ENCODE results near the gene NRXN3.

NRXN3 gene

GRCh38 chr14:78186277-78186676 is 16.1 kb downstream of the NRXN3 start:
- Mint-ChIP-seq H3K9me3 (no peaks in the 10 kb centered on the region), H3K36me3 (ENCODE audit: low read depth) (no peaks in the 10 kb centered on the region), H3K4me1 (ENCODE audit: low read depth) (no peaks in the 10 kb centered on the region), H3K27me3 (peaks cover 24% of the 10 kb centered on the region), H3K4me3 (no peak overlapping the region), H3K27ac (no peak overlapping the region)
- intact Hi-C loops (cut with micrococcal nuclease), result no loop called here

GRCh38 chr14:78188882-78189281 is 18.7 kb downstream of the NRXN3 start:
- no peak overlapping the region for H3K4me3 Mint-ChIP-seq
- H3K36me3 Mint-ChIP-seq (ENCODE audit: low read depth), result no peaks in the 10 kb centered on the region
- no peak overlapping the region for H3K27ac Mint-ChIP-seq
- no peaks in the 10 kb centered on the region for H3K4me1 Mint-ChIP-seq (ENCODE audit: low read depth)
- no peaks in the 10 kb centered on the region for H3K9me3 Mint-ChIP-seq
- peaks cover 26% of the 10 kb centered on the region for H3K27me3 Mint-ChIP-seq
- intact Hi-C loops (cut with micrococcal nuclease), result no loop called here

DNA sequence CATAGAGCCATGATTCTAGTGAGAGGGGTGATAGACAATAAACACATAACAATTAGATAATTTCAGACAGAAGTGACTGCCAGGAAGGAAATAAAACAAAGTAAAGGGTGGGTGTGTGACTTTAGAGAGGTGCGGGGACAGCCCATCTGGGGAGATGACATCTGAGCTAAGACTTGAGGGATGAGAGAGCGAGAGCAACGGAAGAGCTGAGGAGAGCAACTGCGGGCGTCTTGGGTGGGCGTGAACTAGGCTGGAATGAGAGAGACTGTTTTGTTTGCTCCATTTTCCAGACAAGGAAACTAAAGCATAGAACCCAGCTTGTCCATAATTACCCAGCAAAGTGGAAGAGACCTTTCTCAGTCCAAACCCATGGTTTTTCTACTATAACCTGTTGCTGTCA is 25.3 kb downstream of the NRXN3 start:
- no peaks in the 10 kb centered on the region for H3K4me1 Mint-ChIP-seq (ENCODE audit: low read depth)
- H3K9me3 Mint-ChIP-seq, result no peaks in the 10 kb centered on the region
- no peaks in the 10 kb centered on the region for H3K36me3 Mint-ChIP-seq (ENCODE audit: low read depth)
- H3K27ac Mint-ChIP-seq, result no peak overlapping the region
- intact Hi-C loops (cut with micrococcal nuclease), result no loop called here
- H3K27me3 Mint-ChIP-seq, result peaks cover 34% of the 10 kb centered on the region
- H3K4me3 Mint-ChIP-seq, result no peak overlapping the region

DNA sequence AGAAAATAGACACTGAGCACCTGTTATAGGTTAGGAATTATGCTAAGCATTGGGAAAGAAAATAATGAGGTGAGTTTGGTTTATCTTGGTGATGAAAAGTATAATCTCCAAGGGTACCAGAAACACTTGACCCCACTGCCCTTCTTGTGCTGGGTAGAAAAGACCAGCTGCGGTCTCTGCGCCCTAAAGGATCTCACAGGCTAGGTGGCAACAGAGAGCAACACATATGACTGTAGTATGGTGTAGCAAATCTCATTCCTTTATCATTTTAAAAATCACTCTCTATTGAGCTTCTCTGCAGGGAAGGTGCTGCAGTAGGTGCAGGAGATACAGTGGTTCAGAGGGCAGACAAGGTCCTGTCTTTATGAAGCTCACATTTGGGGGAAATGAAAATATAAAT is 26.1 kb downstream of the NRXN3 start:
- peaks cover 4% of the 10 kb centered on the region for H3K4me1 Mint-ChIP-seq (ENCODE audit: low read depth)

GRCh38 chr14:78197051-78197450 is 26.9 kb downstream of the NRXN3 start:
- Mint-ChIP-seq H3K27me3 (peaks cover 46% of the 10 kb centered on the region), H3K36me3 (ENCODE audit: low read depth) (no peaks in the 10 kb centered on the region), H3K27ac (no peak overlapping the region), H3K4me3 (no peak overlapping the region), H3K4me1 (ENCODE audit: low read depth) (peaks cover 11% of the 10 kb centered on the region), H3K9me3 (no peaks in the 10 kb centered on the region)
- intact Hi-C loops (cut with micrococcal nuclease), result no loop called here

More for the DNA sequence above, 26.1 kb downstream of the NRXN3 start:
- Mint-ChIP-seq H3K9me3 (no peaks in the 10 kb centered on the region), H3K4me3 (no peak overlapping the region), H3K36me3 (ENCODE audit: low read depth) (no peaks in the 10 kb centered on the region), H3K27ac (no peak overlapping the region), H3K27me3 (peaks cover 40% of the 10 kb centered on the region)
- intact Hi-C loops (cut with micrococcal nuclease), result no loop called here

- Mint-ChIP-seq H3K36me3 (ENCODE audit: low read depth) (no peaks in the 10 kb centered on the region), H3K27me3 (peaks cover 55% of the 10 kb centered on the region), H3K27ac (no peak overlapping the region), H3K4me3 (no peak overlapping the region), H3K4me1 (ENCODE audit: low read depth) (peaks cover 17% of the 10 kb centered on the region), H3K9me3 (no peaks in the 10 kb centered on the region)
- intact Hi-C loops (cut with micrococcal nuclease), result no loop called here
Observed at GRCh38 chr14:78202163-78202562, 32.0 kb downstream of the NRXN3 start.

DNA sequence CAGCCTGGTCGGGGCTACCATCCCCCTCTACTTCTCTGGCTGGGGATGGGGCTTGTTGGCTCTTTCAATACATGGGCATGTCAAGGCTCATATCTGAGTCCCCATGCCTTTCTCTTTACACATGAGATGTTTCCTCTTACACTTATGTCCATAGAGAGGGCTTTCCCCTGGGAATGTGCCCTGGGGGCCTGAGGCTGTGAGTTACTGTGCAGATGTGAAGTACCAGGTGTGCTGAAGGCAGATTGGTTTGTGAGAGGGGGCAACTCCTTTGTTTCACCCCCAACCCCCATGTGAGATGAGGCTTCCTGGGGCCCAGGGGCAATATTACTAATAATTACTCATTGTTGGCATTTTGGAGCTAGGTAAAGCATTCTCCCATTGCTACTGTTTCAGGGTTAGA is 32.8 kb downstream of the NRXN3 start:
- no peaks in the 10 kb centered on the region for H3K36me3 Mint-ChIP-seq (ENCODE audit: low read depth)
- H3K9me3 Mint-ChIP-seq, result no peaks in the 10 kb centered on the region
- intact Hi-C loops (cut with micrococcal nuclease), result no loop called here
- peaks cover 17% of the 10 kb centered on the region for H3K4me1 Mint-ChIP-seq (ENCODE audit: low read depth)
- no peak overlapping the region for H3K27ac Mint-ChIP-seq
- no peak overlapping the region for H3K4me3 Mint-ChIP-seq
- H3K27me3 Mint-ChIP-seq, result peaks cover 54% of the 10 kb centered on the region

DNA sequence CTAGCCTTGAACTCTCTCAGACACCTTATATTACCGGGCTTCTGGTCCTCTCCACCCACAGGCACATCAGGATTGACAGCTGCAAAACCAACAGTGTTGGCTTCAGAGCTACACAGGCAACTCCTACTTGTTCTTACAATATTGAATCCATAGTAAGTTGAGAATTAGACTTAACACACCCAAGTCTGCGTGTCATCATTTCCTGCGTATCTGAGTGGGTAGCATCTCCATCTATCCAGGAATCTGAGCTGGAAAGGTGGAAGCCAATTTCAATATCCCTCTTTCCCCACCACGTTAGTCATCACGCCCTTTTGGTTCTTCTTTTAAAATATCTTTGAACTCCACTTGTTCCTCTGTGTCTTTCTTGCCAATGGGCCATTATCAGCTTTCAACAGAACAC is 37.2 kb downstream of the NRXN3 start:
- H3K27me3 Mint-ChIP-seq, result peaks cover 23% of the 10 kb centered on the region
- H3K27ac Mint-ChIP-seq, result no peak overlapping the region
- peaks cover 8% of the 10 kb centered on the region for H3K9me3 Mint-ChIP-seq
- no peaks in the 10 kb centered on the region for H3K36me3 Mint-ChIP-seq (ENCODE audit: low read depth)
- intact Hi-C loops (cut with micrococcal nuclease), result no loop called here
- peaks cover 2% of the 10 kb centered on the region for H3K4me1 Mint-ChIP-seq (ENCODE audit: low read depth)
- no peak overlapping the region for H3K4me3 Mint-ChIP-seq

DNA sequence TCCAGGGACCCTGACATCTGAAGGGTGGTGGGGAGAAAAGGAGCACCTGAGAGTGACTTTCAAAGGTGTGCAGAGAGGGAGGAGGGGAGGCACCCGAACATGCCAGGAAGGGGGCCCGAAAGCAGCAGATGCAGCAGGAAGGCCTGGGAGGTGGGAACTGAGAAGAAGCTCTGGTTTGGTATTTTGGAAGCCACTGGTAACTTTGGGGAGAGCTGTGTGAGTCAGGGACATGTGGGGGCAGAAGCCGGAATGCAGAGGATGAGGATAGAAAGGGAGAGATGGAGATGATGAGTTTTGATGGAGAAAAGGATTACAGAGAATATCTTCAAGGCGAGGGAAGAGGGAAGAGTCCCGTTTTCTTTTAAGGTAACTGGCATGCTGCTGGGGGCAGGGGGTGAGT is 50.1 kb downstream of the NRXN3 start:
- no peaks in the 10 kb centered on the region for H3K36me3 Mint-ChIP-seq (ENCODE audit: low read depth)
- intact Hi-C loops (cut with micrococcal nuclease), result no loop called here
- no peak overlapping the region for H3K4me3 Mint-ChIP-seq
- H3K27me3 Mint-ChIP-seq, result no peaks in the 10 kb centered on the region
- no peaks in the 10 kb centered on the region for H3K9me3 Mint-ChIP-seq
- no peak overlapping the region for H3K27ac Mint-ChIP-seq
- no peaks in the 10 kb centered on the region for H3K4me1 Mint-ChIP-seq (ENCODE audit: low read depth)

- H3K4me3 Mint-ChIP-seq, result no peak overlapping the region
- H3K27me3 Mint-ChIP-seq, result peaks cover 2% of the 10 kb centered on the region
- H3K9me3 Mint-ChIP-seq, result no peaks in the 10 kb centered on the region
- intact Hi-C loops (cut with micrococcal nuclease), result no loop called here
- H3K4me1 Mint-ChIP-seq (ENCODE audit: low read depth), result no peaks in the 10 kb centered on the region
- no peaks in the 10 kb centered on the region for H3K36me3 Mint-ChIP-seq (ENCODE audit: low read depth)
- no peak overlapping the region for H3K27ac Mint-ChIP-seq
Observed at GRCh38 chr14:78222746-78223145, 52.6 kb downstream of the NRXN3 start.

DNA sequence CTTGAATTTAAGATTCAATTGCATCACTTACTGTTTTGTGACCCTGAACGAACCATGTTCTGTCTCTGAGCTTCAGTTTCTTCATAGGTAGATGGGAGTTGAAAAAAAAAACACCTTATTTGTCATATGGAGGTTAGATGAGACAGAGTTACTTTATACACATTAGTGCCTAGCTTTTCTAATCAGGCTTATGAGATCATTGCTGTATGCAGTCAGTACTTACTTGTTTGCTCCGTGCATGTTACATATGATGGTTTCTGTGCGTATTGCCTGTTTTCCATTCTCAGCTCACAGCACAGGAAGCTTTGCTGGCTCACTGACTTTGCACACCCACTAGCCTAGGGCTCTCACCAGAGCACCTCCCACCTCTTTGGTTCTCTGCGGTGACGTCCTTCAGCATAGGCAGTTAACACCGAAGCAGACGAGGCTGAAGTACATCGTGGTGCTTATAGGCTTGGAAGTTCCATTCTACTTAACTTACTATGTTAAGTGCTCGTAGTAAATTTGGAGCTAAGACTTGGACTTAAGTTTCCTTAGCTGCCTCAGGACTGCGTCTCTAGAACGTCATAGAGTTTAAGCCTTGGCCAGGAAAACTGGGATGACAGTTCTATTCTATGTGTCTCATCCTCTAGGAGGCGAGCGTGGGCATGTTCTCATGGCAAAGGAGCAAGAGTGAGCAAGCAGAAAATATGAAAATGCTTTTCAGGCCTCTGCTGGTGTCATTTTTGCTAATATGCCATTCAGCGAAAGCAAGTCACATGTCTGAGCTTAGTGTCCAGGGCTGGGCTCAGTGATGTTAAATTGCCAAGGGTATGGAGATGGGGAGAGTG is 57.3 kb downstream of the NRXN3 start:
- intact Hi-C loops (cut with micrococcal nuclease), result no loop called here
- H3K4me3 Mint-ChIP-seq, result no peak overlapping the region
- H3K4me1 Mint-ChIP-seq (ENCODE audit: low read depth), result no peaks in the 10 kb centered on the region
- H3K27ac Mint-ChIP-seq, result no peak overlapping the region
- no peaks in the 10 kb centered on the region for H3K9me3 Mint-ChIP-seq
- H3K27me3 Mint-ChIP-seq, result peaks cover 8% of the 10 kb centered on the region
- H3K36me3 Mint-ChIP-seq (ENCODE audit: low read depth), result no peaks in the 10 kb centered on the region

DNA sequence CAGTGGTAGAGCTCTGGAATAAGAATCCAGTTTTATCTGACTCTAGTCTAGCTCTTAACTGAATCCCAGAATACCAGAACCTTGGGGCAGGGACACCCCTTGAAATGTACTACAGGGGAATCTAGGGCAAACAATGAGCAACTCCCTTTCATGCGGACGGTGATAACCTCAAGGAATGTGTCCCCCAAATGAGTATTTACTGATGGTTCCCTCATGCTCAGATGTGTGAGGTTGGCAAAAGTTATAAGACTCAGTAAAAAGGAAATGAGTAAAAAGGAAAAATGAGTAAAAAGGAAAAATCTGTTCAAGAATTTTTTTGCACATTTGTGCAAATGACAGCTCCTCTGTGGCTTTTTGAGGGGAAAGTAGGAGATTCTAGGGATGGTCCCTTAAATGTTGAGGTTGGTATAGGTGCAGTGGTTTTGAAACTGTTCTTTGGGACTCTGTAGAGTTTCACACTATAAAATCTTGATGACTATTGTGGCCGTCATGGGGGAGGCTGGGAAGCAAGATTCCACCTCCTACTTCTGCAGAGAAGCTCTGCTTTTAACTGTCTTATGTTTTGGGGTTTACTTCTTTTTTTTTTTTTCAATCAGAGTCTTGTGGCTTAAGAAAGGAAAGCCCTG is 58.6 kb downstream of the NRXN3 start:
- Mint-ChIP-seq H3K4me3 (no peak overlapping the region), H3K27ac (no peak overlapping the region), H3K36me3 (ENCODE audit: low read depth) (no peaks in the 10 kb centered on the region), H3K4me1 (ENCODE audit: low read depth) (no peaks in the 10 kb centered on the region), H3K27me3 (peaks cover 9% of the 10 kb centered on the region), H3K9me3 (no peaks in the 10 kb centered on the region)
- intact Hi-C loops (cut with micrococcal nuclease), result no loop called here

DNA sequence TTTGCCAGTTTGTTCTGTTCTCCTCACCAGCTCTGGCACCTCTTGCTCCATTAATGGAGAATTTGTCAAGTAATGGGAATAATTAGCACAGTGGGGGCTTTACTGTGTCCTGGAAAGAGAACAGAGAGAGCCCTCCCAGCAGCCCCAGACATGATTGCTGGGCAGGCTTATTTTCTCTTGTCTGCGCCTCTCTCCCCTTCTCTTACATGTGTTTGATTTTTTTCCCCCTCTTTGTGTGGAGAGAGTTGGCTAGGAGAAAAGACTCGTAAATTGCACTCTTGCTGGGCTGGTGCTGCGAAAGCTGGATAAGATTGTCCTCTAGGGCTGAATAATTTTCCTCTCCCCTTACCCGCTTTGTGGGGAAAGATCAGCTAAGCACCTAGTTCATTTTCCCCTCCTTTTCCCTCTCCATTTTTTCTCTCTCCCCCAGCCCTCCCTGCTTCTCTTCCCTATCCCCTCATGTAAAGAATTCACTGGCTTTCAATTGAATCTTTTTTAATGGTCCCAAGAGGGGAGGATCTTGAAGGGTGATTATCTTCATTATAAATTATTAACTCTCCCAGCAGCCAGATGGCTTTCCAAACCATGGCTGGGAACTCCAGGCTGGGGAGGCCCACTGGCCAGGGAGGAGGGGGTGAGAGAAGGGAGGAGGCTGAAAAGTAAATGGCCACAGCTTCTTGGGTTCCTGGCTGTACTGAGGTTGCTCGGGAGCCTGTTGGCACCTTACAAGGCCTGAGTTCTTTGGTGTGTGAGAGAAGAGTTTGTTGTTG is 62.2 kb downstream of the NRXN3 start:
- Mint-ChIP-seq H3K27me3 (peaks cover 7% of the 10 kb centered on the region), H3K36me3 (ENCODE audit: low read depth) (no peaks in the 10 kb centered on the region), H3K9me3 (peaks cover 9% of the 10 kb centered on the region), H3K4me3 (no peak overlapping the region), H3K4me1 (ENCODE audit: low read depth) (peaks cover 6% of the 10 kb centered on the region), H3K27ac (no peak overlapping the region)
- intact Hi-C loops (cut with micrococcal nuclease), result no loop called here

DNA sequence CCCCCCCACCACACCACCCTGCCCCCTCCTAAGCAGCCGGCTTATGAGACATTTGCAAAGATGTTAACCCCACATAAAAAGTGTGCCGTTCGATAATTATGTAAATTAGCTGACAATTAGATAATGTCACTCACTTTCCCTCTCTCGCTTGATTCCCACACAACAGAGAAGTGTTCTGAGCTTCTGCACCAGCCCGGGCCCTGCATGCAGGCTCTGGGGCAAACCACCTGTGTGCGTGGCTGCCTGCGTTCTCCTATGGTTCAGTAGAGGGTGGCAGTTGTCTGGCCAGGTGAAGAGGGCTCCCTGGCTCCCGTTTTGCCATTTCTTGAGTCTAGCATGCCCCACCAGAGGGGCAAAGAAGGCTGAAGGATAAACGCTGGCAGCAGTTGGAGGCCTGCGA is 68.0 kb downstream of the NRXN3 start:
- peaks cover 9% of the 10 kb centered on the region for H3K9me3 Mint-ChIP-seq
- no peaks in the 10 kb centered on the region for H3K36me3 Mint-ChIP-seq (ENCODE audit: low read depth)
- no peaks in the 10 kb centered on the region for H3K27me3 Mint-ChIP-seq
- intact Hi-C loops (cut with micrococcal nuclease), result no loop called here
- H3K4me1 Mint-ChIP-seq (ENCODE audit: low read depth), result peaks cover 6% of the 10 kb centered on the region
- H3K4me3 Mint-ChIP-seq, result no peak overlapping the region
- no peak overlapping the region for H3K27ac Mint-ChIP-seq

Measured in dendritic cell treated with granulocyte-macrophage colony-stimulating factor and Interleukin-4, amounts not matched to agents 40 ng/mL and 50 ng/mL, for 4 days (primary cell).